Inflammatory macrophage (primary cell): ENCODE results near the gene DDA1.
"Not testable (repeated sequence)": the region's sequence is repeated elsewhere in the genome, so short reads cannot be mapped to it uniquely, and the experiment has no call there.

Experiments used
- DNase-seq, 2 donors: peaks; one replicate each; pipeline ENCODE4 v3.0.0-alpha.2; 2020 to 2022

Gene DDA1

GRCh38 chr19:17348700-17349099 is 39.3 kb downstream of the DDA1 start:
- no peak for DNase-seq

DNA sequence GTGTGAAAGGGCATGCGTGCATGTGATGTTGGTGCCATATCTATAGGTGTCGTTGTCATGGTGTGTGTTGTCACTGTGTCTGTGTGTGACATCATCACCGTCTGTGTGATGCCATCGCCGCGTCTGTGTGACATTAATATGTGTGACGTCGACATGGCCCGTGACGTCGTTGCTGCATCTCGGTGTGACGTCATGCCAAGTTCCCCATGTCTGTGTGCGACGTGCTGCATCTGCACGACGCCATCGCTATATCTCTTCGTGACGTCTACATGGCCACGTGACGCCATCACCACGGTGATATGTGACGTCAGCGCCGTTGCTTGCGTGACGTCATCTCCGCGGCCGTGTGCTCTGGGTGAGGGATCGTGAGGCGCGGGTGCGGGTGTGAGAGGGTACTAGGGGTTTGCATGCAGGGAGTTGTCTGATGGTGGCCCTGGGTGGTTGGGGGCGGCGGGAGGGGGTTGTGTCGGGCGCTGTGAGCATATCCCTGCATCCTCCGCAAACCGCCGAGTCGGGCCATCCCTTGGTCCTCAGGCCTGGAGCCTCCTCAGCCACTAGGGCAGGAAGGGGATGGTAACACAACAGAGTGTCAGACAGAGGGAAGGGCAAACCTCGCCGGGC is 42.6 kb downstream of the DDA1 start:
- DNase-seq, result no peak

GRCh38 chr19:17352608-17353280 is 43.4 kb downstream of the DDA1 start:
- DNase-seq, result no peak

- DNase-seq, result no peak
Observed at GRCh38 chr19:17353386-17353785, 44.0 kb downstream of the DDA1 start.

- DNase-seq, result no peak
Observed at GRCh38 chr19:17357078-17357666, 47.8 kb downstream of the DDA1 start.

DNA sequence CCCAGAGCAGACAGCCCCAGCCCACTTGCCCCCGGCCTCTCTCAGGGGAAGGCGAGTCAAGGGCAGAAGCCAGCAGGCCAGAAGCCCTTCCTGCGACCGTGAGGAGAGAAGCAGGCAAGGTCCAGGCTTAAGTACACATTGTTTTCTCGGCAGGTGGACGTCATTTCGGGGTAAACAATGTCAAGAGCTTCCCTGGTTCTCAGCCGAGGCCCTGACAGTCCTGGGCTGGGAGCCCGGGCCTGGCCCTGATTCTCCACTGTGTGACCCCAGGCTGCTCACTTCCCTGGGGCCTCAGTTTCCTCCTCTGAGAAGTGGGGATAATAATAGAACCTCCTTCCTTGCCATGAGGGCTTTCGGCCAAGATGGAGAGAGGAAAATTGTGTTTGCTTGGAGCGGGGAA is 48.4 kb downstream of the DDA1 start:
- DNase-seq, result no peak

GRCh38 chr19:17358395-17358794 is 49.0 kb downstream of the DDA1 start:
- no peak for DNase-seq

- no peak for DNase-seq
Observed at GRCh38 chr19:17359905-17360800, 50.8 kb downstream of the DDA1 start.

DNA sequence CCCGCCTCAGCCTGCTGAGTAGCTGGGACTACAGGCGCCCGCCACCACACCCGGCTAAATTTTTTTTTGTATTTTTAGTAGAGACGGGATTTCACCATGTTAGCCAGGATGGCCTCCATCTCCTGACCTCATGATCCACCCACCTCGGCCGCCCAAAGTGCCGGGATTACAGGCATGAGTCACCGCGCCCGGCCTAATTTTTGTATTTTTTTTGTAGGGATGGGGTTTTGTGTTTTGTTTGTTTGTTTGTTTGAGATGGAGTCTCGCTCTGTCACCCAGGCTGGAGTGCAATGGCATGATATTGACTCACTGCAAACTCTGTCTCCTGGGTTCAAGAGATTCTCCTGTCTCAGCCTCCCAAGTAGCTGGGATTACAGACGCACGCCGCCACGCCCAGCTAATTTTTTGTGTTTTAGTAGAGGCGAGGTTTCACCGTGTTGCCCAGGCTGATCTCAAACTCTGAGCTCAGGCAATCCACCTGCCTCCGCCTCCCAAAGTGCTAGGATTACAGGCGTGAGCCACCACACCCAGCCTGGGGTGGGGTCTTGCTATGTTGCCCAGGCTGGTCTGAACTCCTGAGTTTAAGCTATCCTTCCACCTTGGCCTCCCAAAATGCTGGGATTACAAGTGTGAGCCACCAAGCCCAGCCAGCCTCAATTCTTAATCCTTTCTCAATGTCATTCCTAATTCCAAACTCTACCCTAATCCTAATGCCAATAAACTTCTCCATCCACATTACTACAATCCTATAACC is 54.7 kb downstream of the DDA1 start:
- not testable (repeated sequence) for DNase-seq

- DNase-seq, result no peak
Observed at GRCh38 chr19:17365361-17365760, 56.0 kb downstream of the DDA1 start.

- peak; percentile 79 to 80 for DNase-seq
Observed at GRCh38 chr19:17370026-17370587, 60.7 kb downstream of the DDA1 start.
